H1 (cell line): ENCODE data around the gene HYAL1. TPM values are rescaled to one million over a fixed set of nuclear protein-coding genes. Genes with fewer than 3 reads are reported as not detected.

Experiments used
- CTCF ChIP-seq, 3 experiments: IDR thresholded peaks; 1 replicate in 2 of 3; 2 replicates in 1 of 3; pipeline versions ENCODE4 v1.5.1 to v1.6.1; 2011; ENCODE audit warnings: low read length in 3 of 3, mild to moderate bottlenecking in 3 of 3, inconsistent platforms in 2 of 3, low read depth in 1 of 3, moderate library complexity in 1 of 3; ENCODE audit not compliant: insufficient read depth in 1 of 3; ENCODE audit errors: control extremely low read depth in 1 of 3
- GTF2F1 ChIP-seq: IDR thresholded peaks from 2 replicates; pipeline ENCODE4 v1.6.1; 2012; ENCODE audit warnings: low read depth, low read length, improper control_type of control experiment, borderline replicate concordance
- KDM5A ChIP-seq: fragments of 200-600 bp; IDR thresholded peaks from 2 replicates; pipeline ENCODE4 v1.7.1; 2012; ENCODE audit warnings: mild to moderate bottlenecking, low read length, inconsistent platforms, mixed read lengths
- POLR2A ChIP-seq, 2 experiments: IDR thresholded peaks; 1 replicate in 1 of 2; 2 replicates in 1 of 2; pipeline ENCODE4 v1.6.1; 2011; ENCODE audit warnings: low read depth in 2 of 2, low read length in 2 of 2, mild to moderate bottlenecking in 2 of 2; ENCODE audit errors: control extremely low read depth in 1 of 2
- POLR2AphosphoS5 ChIP-seq: IDR thresholded peaks from 2 replicates; pipeline ENCODE4 v1.6.1; 2011; ENCODE audit warnings: low read depth, low read length
- SIX5 ChIP-seq: IDR thresholded peaks from 2 replicates; pipeline ENCODE4 v1.6.1; 2011; ENCODE audit warnings: mild to moderate bottlenecking, low read depth, low read length
- SP1 ChIP-seq: IDR thresholded peaks from 2 replicates; pipeline ENCODE4 v1.6.1; 2011; ENCODE audit warnings: low read depth, low read length
- polyA plus RNA-seq, 7 experiments: library from polyadenylated mRNA; depleted of rRNA in 3 of 7; stranded (reverse) in 5 of 7; unstranded in 2 of 7; fragments of >200 nt in 5 of 7; fragments of 200-250 nt in 2 of 7; gene quantifications; 1 replicate in 5 of 7; 2 replicates in 1 of 7; 4 replicates in 1 of 7; pipeline versions ENCODE4 v1.2.1 to v1.2.3, GENCODE V29; 2011 to 2013; ENCODE audit warnings: missing spikeins in 2 of 7, mixed read lengths in 2 of 7
- total RNA-seq: library from RNA; stranded (reverse); fragmentation: NEBNext Ultra II Directional; extraction: Animal tissue kit (Norgen Biotek cat#: 25700); gene quantifications from 2 replicates; pipeline ENCODE4 v1.2.1, GENCODE V29; 2021
- TF ChIP-seq, protein P1 (sequence below): fragments of 300-600 bp; sonication (generic); IDR thresholded peaks from 2 replicates; pipeline ENCODE4 v1.7.1; 2012; ENCODE audit warnings: low read length, moderate library complexity, mild to moderate bottlenecking, inconsistent platforms; ENCODE audit not compliant: insufficient replicate concordance
- TF ChIP-seq, protein P2 (sequence below): IDR thresholded peaks from 2 replicates; pipeline ENCODE4 v1.6.1; 2011; ENCODE audit warnings: low read depth, mild to moderate bottlenecking, low read length; ENCODE audit not compliant: insufficient read depth

HYAL1 gene
- total and polyA plus RNA-seq, 2 of the 8 experiments (the other 6 are each of a cell fraction or from before 2014, with no cell fraction given), result 2.0 to 5.4 TPM

- TF ChIP-seq, protein P1, sequence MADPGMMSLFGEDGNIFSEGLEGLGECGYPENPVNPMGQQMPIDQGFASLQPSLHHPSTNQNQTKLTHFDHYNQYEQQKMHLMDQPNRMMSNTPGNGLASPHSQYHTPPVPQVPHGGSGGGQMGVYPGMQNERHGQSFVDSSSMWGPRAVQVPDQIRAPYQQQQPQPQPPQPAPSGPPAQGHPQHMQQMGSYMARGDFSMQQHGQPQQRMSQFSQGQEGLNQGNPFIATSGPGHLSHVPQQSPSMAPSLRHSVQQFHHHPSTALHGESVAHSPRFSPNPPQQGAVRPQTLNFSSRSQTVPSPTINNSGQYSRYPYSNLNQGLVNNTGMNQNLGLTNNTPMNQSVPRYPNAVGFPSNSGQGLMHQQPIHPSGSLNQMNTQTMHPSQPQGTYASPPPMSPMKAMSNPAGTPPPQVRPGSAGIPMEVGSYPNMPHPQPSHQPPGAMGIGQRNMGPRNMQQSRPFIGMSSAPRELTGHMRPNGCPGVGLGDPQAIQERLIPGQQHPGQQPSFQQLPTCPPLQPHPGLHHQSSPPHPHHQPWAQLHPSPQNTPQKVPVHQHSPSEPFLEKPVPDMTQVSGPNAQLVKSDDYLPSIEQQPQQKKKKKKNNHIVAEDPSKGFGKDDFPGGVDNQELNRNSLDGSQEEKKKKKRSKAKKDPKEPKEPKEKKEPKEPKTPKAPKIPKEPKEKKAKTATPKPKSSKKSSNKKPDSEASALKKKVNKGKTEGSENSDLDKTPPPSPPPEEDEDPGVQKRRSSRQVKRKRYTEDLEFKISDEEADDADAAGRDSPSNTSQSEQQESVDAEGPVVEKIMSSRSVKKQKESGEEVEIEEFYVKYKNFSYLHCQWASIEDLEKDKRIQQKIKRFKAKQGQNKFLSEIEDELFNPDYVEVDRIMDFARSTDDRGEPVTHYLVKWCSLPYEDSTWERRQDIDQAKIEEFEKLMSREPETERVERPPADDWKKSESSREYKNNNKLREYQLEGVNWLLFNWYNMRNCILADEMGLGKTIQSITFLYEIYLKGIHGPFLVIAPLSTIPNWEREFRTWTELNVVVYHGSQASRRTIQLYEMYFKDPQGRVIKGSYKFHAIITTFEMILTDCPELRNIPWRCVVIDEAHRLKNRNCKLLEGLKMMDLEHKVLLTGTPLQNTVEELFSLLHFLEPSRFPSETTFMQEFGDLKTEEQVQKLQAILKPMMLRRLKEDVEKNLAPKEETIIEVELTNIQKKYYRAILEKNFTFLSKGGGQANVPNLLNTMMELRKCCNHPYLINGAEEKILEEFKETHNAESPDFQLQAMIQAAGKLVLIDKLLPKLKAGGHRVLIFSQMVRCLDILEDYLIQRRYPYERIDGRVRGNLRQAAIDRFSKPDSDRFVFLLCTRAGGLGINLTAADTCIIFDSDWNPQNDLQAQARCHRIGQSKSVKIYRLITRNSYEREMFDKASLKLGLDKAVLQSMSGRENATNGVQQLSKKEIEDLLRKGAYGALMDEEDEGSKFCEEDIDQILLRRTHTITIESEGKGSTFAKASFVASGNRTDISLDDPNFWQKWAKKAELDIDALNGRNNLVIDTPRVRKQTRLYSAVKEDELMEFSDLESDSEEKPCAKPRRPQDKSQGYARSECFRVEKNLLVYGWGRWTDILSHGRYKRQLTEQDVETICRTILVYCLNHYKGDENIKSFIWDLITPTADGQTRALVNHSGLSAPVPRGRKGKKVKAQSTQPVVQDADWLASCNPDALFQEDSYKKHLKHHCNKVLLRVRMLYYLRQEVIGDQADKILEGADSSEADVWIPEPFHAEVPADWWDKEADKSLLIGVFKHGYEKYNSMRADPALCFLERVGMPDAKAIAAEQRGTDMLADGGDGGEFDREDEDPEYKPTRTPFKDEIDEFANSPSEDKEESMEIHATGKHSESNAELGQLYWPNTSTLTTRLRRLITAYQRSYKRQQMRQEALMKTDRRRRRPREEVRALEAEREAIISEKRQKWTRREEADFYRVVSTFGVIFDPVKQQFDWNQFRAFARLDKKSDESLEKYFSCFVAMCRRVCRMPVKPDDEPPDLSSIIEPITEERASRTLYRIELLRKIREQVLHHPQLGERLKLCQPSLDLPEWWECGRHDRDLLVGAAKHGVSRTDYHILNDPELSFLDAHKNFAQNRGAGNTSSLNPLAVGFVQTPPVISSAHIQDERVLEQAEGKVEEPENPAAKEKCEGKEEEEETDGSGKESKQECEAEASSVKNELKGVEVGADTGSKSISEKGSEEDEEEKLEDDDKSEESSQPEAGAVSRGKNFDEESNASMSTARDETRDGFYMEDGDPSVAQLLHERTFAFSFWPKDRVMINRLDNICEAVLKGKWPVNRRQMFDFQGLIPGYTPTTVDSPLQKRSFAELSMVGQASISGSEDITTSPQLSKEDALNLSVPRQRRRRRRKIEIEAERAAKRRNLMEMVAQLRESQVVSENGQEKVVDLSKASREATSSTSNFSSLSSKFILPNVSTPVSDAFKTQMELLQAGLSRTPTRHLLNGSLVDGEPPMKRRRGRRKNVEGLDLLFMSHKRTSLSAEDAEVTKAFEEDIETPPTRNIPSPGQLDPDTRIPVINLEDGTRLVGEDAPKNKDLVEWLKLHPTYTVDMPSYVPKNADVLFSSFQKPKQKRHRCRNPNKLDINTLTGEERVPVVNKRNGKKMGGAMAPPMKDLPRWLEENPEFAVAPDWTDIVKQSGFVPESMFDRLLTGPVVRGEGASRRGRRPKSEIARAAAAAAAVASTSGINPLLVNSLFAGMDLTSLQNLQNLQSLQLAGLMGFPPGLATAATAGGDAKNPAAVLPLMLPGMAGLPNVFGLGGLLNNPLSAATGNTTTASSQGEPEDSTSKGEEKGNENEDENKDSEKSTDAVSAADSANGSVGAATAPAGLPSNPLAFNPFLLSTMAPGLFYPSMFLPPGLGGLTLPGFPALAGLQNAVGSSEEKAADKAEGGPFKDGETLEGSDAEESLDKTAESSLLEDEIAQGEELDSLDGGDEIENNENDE, result no peak
- TF ChIP-seq SIX5 (no peak), GTF2F1 (no peak), KDM5A (no peak), POLR2A (IDR thresholded peaks at IDR 0.05; ENCODE audit: control extremely low read depth in 1 of 2, low read depth in 2 of 2, low read length in 2 of 2) (no peak), SP1 (no peak), CTCF (IDR thresholded peaks at IDR 0.05; ENCODE audit: control extremely low read depth in 1 of 3, insufficient read depth in 1 of 3, low read depth in 1 of 3, low read length in 3 of 3) (no peak), POLR2AphosphoS5 (no peak)
- TF ChIP-seq, protein P2, sequence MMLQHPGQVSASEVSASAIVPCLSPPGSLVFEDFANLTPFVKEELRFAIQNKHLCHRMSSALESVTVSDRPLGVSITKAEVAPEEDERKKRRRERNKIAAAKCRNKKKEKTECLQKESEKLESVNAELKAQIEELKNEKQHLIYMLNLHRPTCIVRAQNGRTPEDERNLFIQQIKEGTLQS, result no peak
Observed at GRCh38 chr3:50320853-50321335, 17.5 kb upstream of the HYAL1 start (continued).
